Suppressor macrophage treated with lipopolysaccharide for 4 hours (primary cell): ENCODE measurements around the gene TAS2R43.
"Not testable (repeated sequence)": the region's sequence is repeated elsewhere in the genome, so short reads cannot be mapped to it uniquely, and the experiment has no call there.

ENCODE experiments used
- DNase-seq: peaks from one replicate; pipeline ENCODE4 v3.0.0-alpha.2; 2020

TAS2R43 gene

DNA sequence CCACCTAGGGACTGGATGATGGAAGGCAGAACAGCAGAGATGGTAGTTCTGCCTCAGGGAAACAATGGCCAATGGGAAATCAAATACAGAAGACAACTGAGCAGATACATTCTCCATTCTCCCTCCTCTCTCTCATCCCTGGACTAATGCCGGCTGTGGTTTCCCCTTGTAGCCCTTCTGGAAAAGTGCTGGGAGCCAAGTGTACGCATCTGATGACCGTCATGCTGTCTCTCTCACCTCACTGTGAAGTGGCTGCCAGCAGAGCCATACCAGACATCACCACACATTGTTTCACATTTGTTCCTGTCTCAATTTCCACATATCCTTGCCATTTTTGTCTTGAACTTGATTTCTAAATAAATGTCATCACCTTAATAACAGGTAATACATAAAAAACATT, 33.1 kb downstream of the TAS2R43 start:
- no peak for DNase-seq

DNA sequence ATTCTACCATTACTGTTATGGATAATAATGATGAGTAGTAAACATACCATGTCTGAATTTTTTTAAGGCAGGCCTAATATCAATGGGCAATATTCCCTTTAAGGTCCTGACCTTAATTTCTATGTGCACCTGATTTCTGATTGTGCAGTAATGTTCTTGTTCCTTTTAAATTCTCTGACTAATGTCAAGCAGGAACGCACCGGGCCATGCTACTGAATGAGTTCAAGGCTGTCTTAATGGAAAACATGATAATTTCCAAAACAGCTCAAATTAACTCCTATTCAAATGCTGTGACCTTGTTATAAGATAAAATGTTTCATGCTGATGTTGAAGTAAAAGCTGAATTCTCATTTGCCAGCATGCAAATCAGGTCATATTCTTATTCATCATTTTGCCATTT, 36.8 kb downstream of the TAS2R43 start:
- no peak for DNase-seq

DNA sequence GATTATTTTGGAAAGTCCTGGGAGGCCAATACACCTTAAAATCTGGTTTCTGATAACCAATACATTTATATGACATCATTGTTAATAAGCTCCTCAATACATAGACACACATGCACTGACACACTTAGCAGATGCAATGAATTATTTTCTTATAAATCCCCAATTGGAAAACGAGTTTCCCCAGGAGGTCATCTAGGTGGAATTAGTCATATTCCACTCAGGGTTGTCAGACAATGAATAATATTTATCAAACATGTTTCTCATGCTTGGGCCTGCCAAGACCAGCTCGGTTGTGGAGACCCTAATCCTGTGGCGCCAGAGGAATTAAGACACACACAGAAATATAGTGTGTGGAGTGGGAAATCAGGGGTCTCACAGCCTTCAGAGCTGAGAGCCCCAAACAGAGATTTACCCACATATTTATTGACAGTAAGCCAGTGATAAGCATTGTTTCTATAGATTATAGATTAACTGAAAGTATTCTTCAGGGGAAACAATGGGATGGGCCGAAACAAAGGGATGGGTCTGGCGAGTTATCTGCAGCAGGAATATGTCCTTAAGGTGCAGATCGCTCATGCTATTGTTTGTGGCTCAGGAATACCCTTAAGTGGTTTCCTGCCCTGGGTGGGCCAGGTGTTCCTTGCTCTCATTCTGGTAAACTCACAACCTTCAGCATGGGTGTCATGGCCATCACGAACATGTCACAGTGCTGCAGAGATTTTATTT, 42.1 kb downstream of the TAS2R43 start:
- not testable (repeated sequence) for DNase-seq

DNA sequence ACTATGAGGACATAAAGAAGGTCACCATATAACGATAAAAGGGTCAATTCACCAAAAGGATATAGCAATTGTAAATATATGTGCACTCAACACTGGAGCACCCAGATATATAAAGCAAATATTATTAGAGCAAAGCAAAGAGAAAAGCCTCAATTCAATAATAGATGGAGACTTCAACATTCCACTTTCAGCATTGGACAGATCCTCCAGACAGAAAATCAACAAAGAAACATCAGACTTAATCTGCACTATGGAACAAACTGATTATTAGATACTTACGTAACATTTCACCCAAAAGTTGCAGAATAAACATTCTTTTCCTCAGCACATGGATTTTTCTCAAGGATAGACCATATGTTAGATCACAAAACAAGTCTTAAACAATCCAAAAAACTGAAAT, 50.7 kb downstream of the TAS2R43 start:
- not testable (repeated sequence) for DNase-seq
